Measurements from ENCODE around the gene MYH9.
"Not testable (repeated sequence)": the region's sequence is repeated elsewhere in the genome, so short reads cannot be mapped to it uniquely, and the experiment has no call there.

DNA sequence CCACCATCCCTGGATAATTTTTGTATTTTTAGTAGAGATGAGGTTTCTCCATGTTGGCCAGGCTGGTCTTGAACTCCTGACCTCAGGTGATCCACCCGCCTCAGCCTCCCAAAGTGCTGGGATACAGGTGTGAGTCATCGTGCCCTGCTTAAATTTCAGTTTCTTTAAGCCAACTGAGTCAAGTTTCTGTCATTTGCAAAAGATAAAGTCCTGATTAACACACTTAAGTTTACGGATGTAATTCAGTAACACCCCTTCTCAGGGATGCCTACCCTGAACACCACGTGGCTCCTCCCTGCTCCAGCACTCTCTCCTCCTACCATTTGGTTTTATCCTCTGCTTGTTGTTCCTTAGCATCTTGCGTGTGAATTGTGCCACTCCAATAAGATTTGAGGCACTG lies 36.7 kb upstream of the MYH9 start:
- TF ChIP-seq, protein P1, sequence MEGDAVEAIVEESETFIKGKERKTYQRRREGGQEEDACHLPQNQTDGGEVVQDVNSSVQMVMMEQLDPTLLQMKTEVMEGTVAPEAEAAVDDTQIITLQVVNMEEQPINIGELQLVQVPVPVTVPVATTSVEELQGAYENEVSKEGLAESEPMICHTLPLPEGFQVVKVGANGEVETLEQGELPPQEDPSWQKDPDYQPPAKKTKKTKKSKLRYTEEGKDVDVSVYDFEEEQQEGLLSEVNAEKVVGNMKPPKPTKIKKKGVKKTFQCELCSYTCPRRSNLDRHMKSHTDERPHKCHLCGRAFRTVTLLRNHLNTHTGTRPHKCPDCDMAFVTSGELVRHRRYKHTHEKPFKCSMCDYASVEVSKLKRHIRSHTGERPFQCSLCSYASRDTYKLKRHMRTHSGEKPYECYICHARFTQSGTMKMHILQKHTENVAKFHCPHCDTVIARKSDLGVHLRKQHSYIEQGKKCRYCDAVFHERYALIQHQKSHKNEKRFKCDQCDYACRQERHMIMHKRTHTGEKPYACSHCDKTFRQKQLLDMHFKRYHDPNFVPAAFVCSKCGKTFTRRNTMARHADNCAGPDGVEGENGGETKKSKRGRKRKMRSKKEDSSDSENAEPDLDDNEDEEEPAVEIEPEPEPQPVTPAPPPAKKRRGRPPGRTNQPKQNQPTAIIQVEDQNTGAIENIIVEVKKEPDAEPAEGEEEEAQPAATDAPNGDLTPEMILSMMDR (IDR thresholded peaks at IDR 0.05), result not testable (repeated sequence)
- not testable (repeated sequence) for TF ChIP-seq POLR2A (IDR thresholded peaks at IDR 0.05; ENCODE audit: low read depth)

Measured in esophagus muscularis mucosa (tissue), 3 donors.